Transverse colon (tissue), 4 donors: ENCODE measurements around the gene KCP. TPM values are rescaled to one million over a fixed set of nuclear protein-coding genes. Genes with fewer than 3 reads are reported as not detected.

Source experiments
- DNase-seq: peaks from one replicate; pipeline ENCODE4 v3.0.0-alpha.2; 2019
- H3K27ac ChIP-seq, 4 donors: fragments of 200-600 bp; sonication (generic); 2 replicates each; pipeline ENCODE4 v1.5.1; 2016 to 2018; ENCODE audit warnings: inconsistent platforms in 4 of 4
- H3K27me3 ChIP-seq: fragments of 200-600 bp; sonication (generic); 2 replicates; pipeline ENCODE4 v1.5.1; 2017; ENCODE audit warnings: inconsistent platforms
- H3K36me3 ChIP-seq, 4 donors: fragments of 200-600 bp; sonication (generic); 2 replicates each; pipeline ENCODE4 v1.5.1; 2017 to 2019; ENCODE audit warnings: inconsistent platforms in 4 of 4
- H3K4me1 ChIP-seq, 4 donors: fragments of 200-600 bp; sonication (generic); 2 replicates each; pipeline ENCODE4 v1.5.1; 2017 to 2020; ENCODE audit warnings: inconsistent platforms in 4 of 4
- H3K4me3 ChIP-seq, 4 donors: fragments of 200-600 bp; sonication (generic); 1 replicate in 1 of 4; 2 replicates in 3 of 4; pipeline versions ENCODE4 v1.5.1 to v1.6.1; 2017 to 2019; ENCODE audit warnings: inconsistent platforms in 4 of 4
- H3K9me3 ChIP-seq, 2 donors: fragments of 200-600 bp; sonication (generic); 2 replicates each; pipeline ENCODE4 v1.5.1; 2017 to 2019; ENCODE audit warnings: inconsistent platforms in 2 of 2
- EP300 ChIP-seq: sonication (generic); formaldehyde crosslinking; IDR thresholded peaks from one replicate; pipeline ENCODE4 v1.6.1; 2017; ENCODE audit warnings: antibody characterized with exemption, low read depth
- POLR2A ChIP-seq: fragments of 450-650 bp; IDR thresholded peaks from one replicate; pipeline ENCODE4 v1.6.1; 2016; ENCODE audit warnings: antibody characterized with exemption, mild to moderate bottlenecking, moderate library complexity
- POLR2AphosphoS5 ChIP-seq, 3 donors: sonication (generic); formaldehyde crosslinking; IDR thresholded peaks; one replicate each; pipeline ENCODE4 v1.6.1; 2016; ENCODE audit warnings: antibody characterized with exemption in 3 of 3
- WGBS, 2 donors: methylation state at CpG; one replicate each; pipeline ENCODE4 v1.1.5; 2018; ENCODE audit warnings: low coverage in 1 of 2; 5-methylcytosine and 5-hydroxymethylcytosine counted together
- in situ Hi-C, 4 donors: fragments of 200-750 bp; cut with MboI; loops; one replicate each; pipeline versions ENCODE4 v1.15.0 to v1.15.1; 2017; ENCODE audit warnings: low sequenced_read_pairs in 3 of 4, low pct_ligation_motif_present in 1 of 4, low pct_unique_long_range_greater_than_20kb in 1 of 4
- intact Hi-C: fragments of 100-400 bp; cut with DNase I; formaldehyde crosslinking; loops from one replicate; pipeline ENCODE4 v1.15.1; 2023; ENCODE audit warnings: low total_unique reads
- total RNA-seq, 4 donors: library from RNA; depleted of rRNA; stranded (reverse); fragments of >200 nt; gene quantifications; one replicate each; pipeline ENCODE4 v1.1.0, GENCODE V29; 2016
- TF ChIP-seq, protein P1 (sequence below), 5 experiments: fragments of 200-600 bp in 3 of 5; fragments of 450-650 bp in 2 of 5; sonication (generic) in 3 of 5; IDR thresholded peaks; 1 replicate in 2 of 5; 2 replicates in 3 of 5; pipeline ENCODE4 v1.5.1; 2016 to 2017; ENCODE audit warnings: antibody characterized with exemption in 5 of 5, inconsistent platforms in 3 of 5, mild to moderate bottlenecking in 2 of 5, moderate library complexity in 1 of 5

Gene KCP
- total RNA-seq, 4 donors from 2014 or later = 0.32 to 0.75 (median 0.68) TPM; not detected in 1

GRCh38 chr7:128933180-128933891 lies 22.8 kb upstream of the KCP start:
- peak overlapping the region in 1 of 4 donors; percentile 8 for H3K4me3 ChIP-seq
- intact Hi-C loops = no loop called here
- peak; percentile 58 for DNase-seq
- 57% methylated on average over 15 of the region's 15 CpGs; no CpG with 5 or more reads in 1 of the 2 donors for WGBS, 2 donors
- in situ Hi-C loops = no loop called here
- H3K27me3 ChIP-seq = peaks cover 12% of the 10 kb centered on the region
- H3K36me3 ChIP-seq = no peaks in the 10 kb centered on the region
- no peaks in the 10 kb centered on the region for H3K9me3 ChIP-seq
- TF ChIP-seq POLR2AphosphoS5 (IDR thresholded peaks at IDR 0.05) (no peak), POLR2A (no peak), EP300 (no peak)
- TF ChIP-seq, protein P1, sequence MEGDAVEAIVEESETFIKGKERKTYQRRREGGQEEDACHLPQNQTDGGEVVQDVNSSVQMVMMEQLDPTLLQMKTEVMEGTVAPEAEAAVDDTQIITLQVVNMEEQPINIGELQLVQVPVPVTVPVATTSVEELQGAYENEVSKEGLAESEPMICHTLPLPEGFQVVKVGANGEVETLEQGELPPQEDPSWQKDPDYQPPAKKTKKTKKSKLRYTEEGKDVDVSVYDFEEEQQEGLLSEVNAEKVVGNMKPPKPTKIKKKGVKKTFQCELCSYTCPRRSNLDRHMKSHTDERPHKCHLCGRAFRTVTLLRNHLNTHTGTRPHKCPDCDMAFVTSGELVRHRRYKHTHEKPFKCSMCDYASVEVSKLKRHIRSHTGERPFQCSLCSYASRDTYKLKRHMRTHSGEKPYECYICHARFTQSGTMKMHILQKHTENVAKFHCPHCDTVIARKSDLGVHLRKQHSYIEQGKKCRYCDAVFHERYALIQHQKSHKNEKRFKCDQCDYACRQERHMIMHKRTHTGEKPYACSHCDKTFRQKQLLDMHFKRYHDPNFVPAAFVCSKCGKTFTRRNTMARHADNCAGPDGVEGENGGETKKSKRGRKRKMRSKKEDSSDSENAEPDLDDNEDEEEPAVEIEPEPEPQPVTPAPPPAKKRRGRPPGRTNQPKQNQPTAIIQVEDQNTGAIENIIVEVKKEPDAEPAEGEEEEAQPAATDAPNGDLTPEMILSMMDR (IDR thresholded peaks at IDR 0.05) = no peak
- peaks cover 0 to 35% (median 11%) of the 10 kb centered on the region in 4 donors for H3K4me1 ChIP-seq
- peak overlapping the region in 3 of 4 donors; percentile 20 to 29 (median 27) for H3K27ac ChIP-seq

DNA sequence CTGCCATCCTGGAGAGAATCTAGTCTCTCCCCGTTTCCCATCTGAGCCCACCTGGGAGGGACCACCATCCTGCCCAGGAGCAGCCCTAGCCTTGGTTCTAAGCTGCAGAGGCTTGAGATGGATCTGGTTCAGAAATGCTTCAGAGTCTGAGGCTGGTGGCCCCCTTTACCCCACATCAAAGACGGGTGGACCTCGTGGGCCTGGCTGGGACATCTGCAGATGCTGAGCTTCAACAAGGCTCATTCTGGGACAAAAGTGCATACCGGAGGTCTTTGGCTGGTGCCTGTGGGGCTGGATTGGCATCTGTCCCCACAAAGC lies 22.3 kb upstream of the KCP start:
- peak overlapping the region in 1 of 4 donors; percentile 20 for H3K27ac ChIP-seq
- peak overlapping the region in 1 of 4 donors; percentile 8 for H3K4me3 ChIP-seq
- H3K9me3 ChIP-seq = no peaks in the 10 kb centered on the region
- 78% methylated on average over 4 of the region's 4 CpGs; no CpG with 5 or more reads in 1 of the 2 donors for WGBS, 2 donors
- no peaks in the 10 kb centered on the region for H3K36me3 ChIP-seq
- in situ Hi-C loops = no loop called here
- peaks cover 7% of the 10 kb centered on the region for H3K27me3 ChIP-seq
- TF ChIP-seq, protein P1 (IDR thresholded peaks at IDR 0.05) = no peak
- TF ChIP-seq POLR2AphosphoS5 (IDR thresholded peaks at IDR 0.05) (no peak), EP300 (no peak), POLR2A (no peak)
- H3K4me1 ChIP-seq = peaks cover 0 to 30% (median 9%) of the 10 kb centered on the region in 4 donors
- intact Hi-C loops = no loop called here
- no peak for DNase-seq

DNA sequence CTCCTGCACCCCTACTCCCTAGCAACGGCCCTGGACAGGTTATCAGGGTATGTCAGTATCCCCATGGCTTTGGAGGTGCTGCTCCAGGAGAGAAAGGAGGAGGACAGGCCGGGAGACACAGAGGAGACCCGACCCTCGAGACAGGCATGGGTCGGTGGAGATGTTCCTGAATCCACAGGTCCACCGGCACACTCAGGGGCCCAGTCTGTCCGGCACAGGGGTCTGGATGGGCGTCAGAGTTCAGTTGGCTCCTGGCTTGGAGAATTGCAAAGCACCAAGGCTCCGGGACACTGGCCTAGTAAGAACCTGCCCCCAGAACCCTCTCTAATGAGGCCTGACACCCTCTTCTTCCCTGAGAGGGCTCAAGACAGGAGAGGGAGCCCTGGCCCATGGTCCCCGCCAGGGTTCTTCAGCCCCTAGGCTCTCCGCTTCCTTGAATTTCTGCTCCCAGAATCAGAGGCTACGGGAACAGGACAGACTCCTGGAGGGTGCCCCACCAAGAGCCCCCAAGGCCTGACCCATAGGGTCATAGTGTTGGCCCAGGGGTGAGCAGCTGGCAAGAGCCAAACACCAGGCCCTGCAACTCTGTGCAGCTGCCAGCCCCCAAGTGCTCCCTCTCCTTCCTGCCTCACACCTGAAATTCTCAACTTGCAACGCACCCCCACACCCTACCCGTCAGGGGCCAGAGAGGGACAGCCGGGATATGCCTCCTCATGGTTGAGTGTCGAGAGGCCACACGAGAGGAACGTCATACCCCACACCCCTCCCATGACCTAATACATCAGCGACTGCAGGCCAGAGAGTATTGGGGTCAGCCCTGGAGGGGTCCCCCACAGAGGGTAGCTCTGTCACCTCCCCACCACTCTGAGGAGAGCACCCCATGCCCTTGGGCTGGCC lies 21.7 kb upstream of the KCP start:
- Histone ChIP-seq H3K27ac (no peak overlapping the region), H3K27me3 (peaks cover under 1% of the 10 kb centered on the region), H3K4me3 (no peak overlapping the region), H3K4me1 (peaks cover 0 to 23% (median 4%) of the 10 kb centered on the region in 4 donors), H3K36me3 (no peaks in the 10 kb centered on the region), H3K9me3 (no peaks in the 10 kb centered on the region)
- DNase-seq = no peak
- WGBS, 2 donors = 90% methylated on average over 19 of the region's 19 CpGs; no CpG with 5 or more reads in 1 of the 2 donors
- TF ChIP-seq POLR2A = no peak
- TF ChIP-seq EP300 = no peak
- intact Hi-C loops = no loop called here
- in situ Hi-C loops = no loop called here

- intact Hi-C loops = no loop called here
- H3K27ac ChIP-seq = no peak overlapping the region
- 93 to 95% methylated on average over 8 to 18 of the region's 18 CpGs for WGBS, 2 donors
Observed at GRCh38 chr7:128931190-128931798, 20.8 kb upstream of the KCP start.

More at GRCh38 chr7:128931190-128931798, 20.8 kb upstream of the KCP start:
- H3K4me1 ChIP-seq = peaks cover 0 to 14% (median 1%) of the 10 kb centered on the region in 4 donors
- DNase-seq = no peak
- H3K27me3 ChIP-seq = no peaks in the 10 kb centered on the region
- H3K36me3 ChIP-seq = no peaks in the 10 kb centered on the region
- in situ Hi-C loops = no loop called here
- TF ChIP-seq POLR2A (no peak), POLR2AphosphoS5 (IDR thresholded peaks at IDR 0.05) (no peak)
- no peaks in the 10 kb centered on the region for H3K9me3 ChIP-seq
- H3K4me3 ChIP-seq = no peak overlapping the region
